Stomach (tissue), 4 donors: ENCODE results near the gene PIPOX.

ENCODE experiments used
- POLR2A ChIP-seq, 4 donors: fragments of 450-650 bp; IDR thresholded peaks; one replicate each; pipeline ENCODE4 v1.6.1; 2016; ENCODE audit warnings: antibody characterized with exemption in 4 of 4, control low read depth in 2 of 4, mild to moderate bottlenecking in 1 of 4, moderate library complexity in 1 of 4
- TF ChIP-seq, protein P1 (sequence below), 7 experiments: fragments of 450-650 bp in 4 of 7; fragments of 200-600 bp in 3 of 7; sonication (generic) in 3 of 7; IDR thresholded peaks; one replicate each; pipeline ENCODE4 v1.5.1; 2016 to 2019; ENCODE audit warnings: antibody characterized with exemption in 7 of 7, control low read depth in 2 of 7, mild to moderate bottlenecking in 1 of 7

DNA sequence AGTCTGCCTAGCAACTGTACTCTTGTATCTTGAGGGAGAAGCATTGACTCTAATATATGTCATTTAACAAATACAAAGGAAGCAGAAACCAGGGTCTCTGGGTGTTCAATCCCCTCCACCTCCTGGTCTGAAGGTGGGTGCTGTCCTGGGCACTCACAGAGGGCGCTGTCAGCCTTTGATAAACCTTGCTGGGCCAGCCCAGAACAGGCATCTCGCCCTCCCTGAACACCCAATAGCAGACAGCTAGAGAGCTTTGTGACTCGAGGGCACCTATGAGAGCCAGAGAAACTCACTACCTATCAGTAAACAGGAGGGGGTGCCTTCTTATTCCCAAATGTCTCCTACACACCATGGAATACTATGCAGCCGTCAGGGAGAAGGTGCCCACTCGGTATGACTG, 6.4 kb upstream of the PIPOX start:
- TF ChIP-seq, protein P1, sequence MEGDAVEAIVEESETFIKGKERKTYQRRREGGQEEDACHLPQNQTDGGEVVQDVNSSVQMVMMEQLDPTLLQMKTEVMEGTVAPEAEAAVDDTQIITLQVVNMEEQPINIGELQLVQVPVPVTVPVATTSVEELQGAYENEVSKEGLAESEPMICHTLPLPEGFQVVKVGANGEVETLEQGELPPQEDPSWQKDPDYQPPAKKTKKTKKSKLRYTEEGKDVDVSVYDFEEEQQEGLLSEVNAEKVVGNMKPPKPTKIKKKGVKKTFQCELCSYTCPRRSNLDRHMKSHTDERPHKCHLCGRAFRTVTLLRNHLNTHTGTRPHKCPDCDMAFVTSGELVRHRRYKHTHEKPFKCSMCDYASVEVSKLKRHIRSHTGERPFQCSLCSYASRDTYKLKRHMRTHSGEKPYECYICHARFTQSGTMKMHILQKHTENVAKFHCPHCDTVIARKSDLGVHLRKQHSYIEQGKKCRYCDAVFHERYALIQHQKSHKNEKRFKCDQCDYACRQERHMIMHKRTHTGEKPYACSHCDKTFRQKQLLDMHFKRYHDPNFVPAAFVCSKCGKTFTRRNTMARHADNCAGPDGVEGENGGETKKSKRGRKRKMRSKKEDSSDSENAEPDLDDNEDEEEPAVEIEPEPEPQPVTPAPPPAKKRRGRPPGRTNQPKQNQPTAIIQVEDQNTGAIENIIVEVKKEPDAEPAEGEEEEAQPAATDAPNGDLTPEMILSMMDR (IDR thresholded peaks at IDR 0.05), result no peak
- no peak for TF ChIP-seq POLR2A (IDR thresholded peaks at IDR 0.05)
